Superior temporal gyrus (tissue), 1 donor: ENCODE measurements around the gene TMEM38B.

Experiments
- DNase-seq: peaks from one replicate; pipeline ENCODE4 v3.0.0-alpha.2; 2016; ENCODE audit errors: extremely low spot score

Gene TMEM38B, protein sequence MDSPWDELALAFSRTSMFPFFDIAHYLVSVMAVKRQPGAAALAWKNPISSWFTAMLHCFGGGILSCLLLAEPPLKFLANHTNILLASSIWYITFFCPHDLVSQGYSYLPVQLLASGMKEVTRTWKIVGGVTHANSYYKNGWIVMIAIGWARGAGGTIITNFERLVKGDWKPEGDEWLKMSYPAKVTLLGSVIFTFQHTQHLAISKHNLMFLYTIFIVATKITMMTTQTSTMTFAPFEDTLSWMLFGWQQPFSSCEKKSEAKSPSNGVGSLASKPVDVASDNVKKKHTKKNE

GRCh38 chr9:105694190-105694847 is at the start of gene TMEM38B:
Gene TMEM38B, plus strand, starts transcription at chr9:105694541. Its CDS starts 120 bp downstream, at chr9:105694661.
- peak; percentile 84 for DNase-seq

- DNase-seq: no peak
These were observed 47.3 kb upstream of the TMEM38B start for GRCh38 chr9:105646879-105647594.

- no peak for DNase-seq
These were observed 46.6 kb upstream of the TMEM38B start for GRCh38 chr9:105647595-105648349.

GRCh38 chr9:105651806-105652205 is 42.5 kb upstream of the TMEM38B start:
- DNase-seq: no peak

DNA sequence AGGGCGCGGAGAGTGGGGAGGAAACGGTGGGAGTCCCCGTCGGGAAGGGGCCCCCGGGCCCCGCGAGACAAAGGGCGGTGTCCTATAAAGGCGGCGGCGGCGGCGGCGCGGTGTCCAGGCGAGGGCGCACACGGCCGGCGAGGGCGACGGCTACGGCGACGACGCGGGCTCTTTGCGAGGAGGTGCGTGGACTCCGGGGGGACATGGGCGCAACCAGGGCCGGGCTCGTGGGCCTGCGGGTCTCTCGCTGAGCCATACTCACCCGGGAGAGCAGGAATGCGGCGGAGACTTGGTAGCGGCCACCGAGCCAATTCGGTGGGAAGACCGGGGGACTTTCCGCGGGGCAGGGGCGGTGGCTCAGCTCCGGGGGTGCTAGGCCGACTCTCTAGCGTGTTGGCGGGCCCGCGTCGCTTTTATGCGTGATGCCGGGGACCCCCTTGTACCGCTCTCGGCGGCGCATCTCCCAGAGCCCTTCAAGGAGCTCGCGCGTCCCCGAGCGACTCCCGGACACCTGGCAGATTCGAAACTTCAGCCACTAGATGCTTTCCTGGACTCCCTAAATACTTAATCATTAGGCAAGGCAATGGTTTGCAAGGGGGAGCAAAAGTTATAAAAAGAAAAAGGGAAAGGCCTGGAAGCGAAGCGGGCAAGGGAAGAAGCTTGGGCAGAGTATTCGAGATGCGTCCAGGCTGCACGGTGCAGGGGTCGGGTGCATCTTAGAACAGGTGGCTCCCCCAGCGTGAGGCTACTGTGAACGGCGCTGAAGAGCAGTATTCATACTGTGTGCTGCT is 38.0 kb upstream of the TMEM38B start:
- DNase-seq: no peak

GRCh38 chr9:105658351-105658750 is 36.0 kb upstream of the TMEM38B start:
- no peak for DNase-seq

DNA sequence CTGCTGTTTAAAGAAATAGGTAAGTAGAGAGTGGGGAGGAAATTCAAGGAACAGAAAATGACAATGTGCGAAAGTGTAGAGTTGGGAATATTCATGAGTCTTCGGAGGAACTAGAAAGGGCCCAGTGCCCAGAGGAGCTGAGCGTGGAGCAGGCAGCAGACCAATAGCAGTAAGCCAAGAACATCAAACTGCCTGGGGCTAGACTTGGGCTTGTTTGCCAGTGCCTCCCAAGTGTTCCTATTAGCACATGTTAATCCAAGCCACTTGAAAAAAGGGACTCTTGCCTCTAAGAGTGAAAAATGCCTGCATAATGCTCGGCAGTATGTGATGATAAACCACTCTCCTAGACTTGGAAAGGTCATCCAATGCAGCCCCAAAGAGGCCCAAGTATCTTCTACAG is 33.3 kb upstream of the TMEM38B start:
- DNase-seq: peak; percentile 15

- DNase-seq: no peak
These were observed 31.9 kb upstream of the TMEM38B start, which contains the start of gene TAL2 for GRCh38 chr9:105662184-105663104. Gene TAL2, plus strand, starts transcription at chr9:105662457. Its CDS starts 40 bp downstream, at chr9:105662497.

- DNase-seq: no peak
These were observed 30.4 kb upstream of the TMEM38B start for GRCh38 chr9:105663914-105664313.

- DNase-seq: no peak
These were observed 26.5 kb upstream of the TMEM38B start for GRCh38 chr9:105667867-105668266.

GRCh38 chr9:105670315-105670714 is 24.0 kb upstream of the TMEM38B start:
- no peak for DNase-seq

GRCh38 chr9:105670775-105671174 is 23.6 kb upstream of the TMEM38B start:
- no peak for DNase-seq

- DNase-seq: no peak
These were observed 21.6 kb upstream of the TMEM38B start for GRCh38 chr9:105672711-105673234.

GRCh38 chr9:105673850-105674387 is 20.4 kb upstream of the TMEM38B start:
- no peak for DNase-seq

- no peak for DNase-seq
These were observed 17.9 kb upstream of the TMEM38B start for GRCh38 chr9:105676351-105676923.

DNA sequence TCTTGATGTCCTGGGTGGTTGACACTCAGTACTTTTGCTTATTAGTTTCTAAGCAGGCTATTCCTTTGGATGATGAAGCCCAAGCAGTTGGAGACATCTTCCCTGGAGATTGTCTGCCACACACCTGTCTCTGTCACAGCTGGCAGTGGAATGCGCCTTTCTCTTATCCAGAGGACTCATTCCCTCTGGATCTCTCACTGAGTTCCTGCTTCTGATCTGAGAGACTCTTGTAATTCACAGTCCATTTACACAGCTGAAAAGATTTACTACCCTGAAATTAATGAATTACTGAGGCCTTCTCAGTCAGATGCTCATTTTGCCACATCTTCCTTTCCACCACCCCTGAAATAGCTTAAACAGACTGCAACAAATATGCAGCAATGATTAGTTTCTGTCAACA is 16.2 kb upstream of the TMEM38B start:
- no peak for DNase-seq

DNA sequence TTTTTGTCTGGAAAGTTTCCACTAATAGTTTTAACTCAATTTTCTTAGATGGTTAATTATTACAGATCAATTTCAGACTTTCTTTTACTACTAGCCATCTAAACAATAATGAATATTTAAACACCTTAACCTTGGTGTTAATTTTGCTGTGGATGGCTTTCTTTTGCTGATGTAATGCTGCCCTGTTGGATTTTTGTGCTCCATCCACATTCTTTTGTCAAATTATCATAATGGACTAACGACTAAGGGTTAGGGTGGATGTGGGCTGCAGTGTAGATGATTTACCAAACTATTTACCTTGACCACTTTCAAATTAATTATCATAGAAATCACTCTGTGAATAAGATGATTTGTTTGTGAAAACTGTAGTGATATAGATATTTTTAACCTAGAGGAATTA is 15.6 kb upstream of the TMEM38B start:
- no peak for DNase-seq

DNA sequence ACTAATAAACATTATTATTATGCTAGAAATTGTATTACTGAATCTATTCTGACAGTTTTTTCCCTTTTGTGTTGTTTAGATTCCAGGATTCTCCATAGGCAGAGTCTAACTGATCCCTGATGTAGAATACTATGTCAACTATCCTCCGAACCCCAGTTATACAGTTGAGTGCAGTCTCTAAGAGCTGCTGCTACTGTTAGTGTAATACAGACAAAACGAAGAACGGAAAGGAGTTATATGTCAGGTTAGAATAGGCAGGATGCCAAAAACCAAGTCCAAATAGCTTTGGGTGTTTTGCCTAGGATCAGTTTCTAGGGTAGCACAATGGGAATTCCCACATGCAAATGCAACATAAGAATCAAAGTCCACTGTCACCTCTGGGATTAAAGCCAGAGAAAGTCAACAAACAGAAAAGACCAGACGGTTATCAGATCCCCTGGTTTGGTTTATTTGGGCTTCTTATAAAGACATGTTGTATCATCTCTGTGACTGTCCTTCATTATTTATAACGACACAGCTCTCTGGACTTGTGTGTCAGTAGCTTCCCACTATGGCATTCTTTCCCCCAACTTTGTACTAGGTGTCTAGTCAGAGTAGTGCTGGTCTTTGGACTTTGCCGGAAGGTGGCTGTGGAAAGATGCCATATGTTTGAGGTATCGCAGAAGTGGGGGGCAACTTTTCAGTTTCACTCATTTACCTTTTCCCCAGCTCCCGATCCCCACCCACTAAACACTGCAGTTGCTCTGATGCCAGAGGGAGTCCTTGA is 14.9 kb upstream of the TMEM38B start:
- DNase-seq: no peak
